HG03575 (cell line): ENCODE measurements around the gene ITIH1.

Experiments used
- ATAC-seq: cut with Tn5 transposase; IDR thresholded peaks from one replicate; pipeline ENCODE4 v1.9.1; 2021; ENCODE audit not compliant: unreplicated experiment, insufficient number of reproducible peaks, low FRiP score; ENCODE audit errors: extremely low read depth

ITIH1 gene

GRCh38 chr3:52805270-52806039 is 28.1 kb downstream of the ITIH1 start:
- ATAC-seq: no peak

- ATAC-seq: no peak
Measured at GRCh38 chr3:52809149-52809548, 31.8 kb downstream of the ITIH1 start.

GRCh38 chr3:52809662-52810377 is 32.4 kb downstream of the ITIH1 start:
- ATAC-seq: no peak

GRCh38 chr3:52810923-52811322 is 33.5 kb downstream of the ITIH1 start:
- no peak for ATAC-seq

- ATAC-seq: no peak
Measured at GRCh38 chr3:52811452-52812011, 34.1 kb downstream of the ITIH1 start.

GRCh38 chr3:52813810-52814209 is 36.4 kb downstream of the ITIH1 start:
- no peak for ATAC-seq

- no peak for ATAC-seq
Measured at GRCh38 chr3:52816199-52816598, 38.8 kb downstream of the ITIH1 start.

- ATAC-seq: no peak
Measured at GRCh38 chr3:52816654-52817053, 39.3 kb downstream of the ITIH1 start.

GRCh38 chr3:52817221-52817620 is 39.8 kb downstream of the ITIH1 start:
- no peak for ATAC-seq

- ATAC-seq: no peak
Measured at GRCh38 chr3:52817860-52818259, 40.5 kb downstream of the ITIH1 start.

GRCh38 chr3:52819936-52820335 is 42.5 kb downstream of the ITIH1 start:
- no peak for ATAC-seq

- ATAC-seq: no peak
Measured at GRCh38 chr3:52820736-52821135, 43.3 kb downstream of the ITIH1 start.

- no peak for ATAC-seq
Measured at GRCh38 chr3:52822363-52822762, 45.0 kb downstream of the ITIH1 start.

- no peak for ATAC-seq
Measured at GRCh38 chr3:52824037-52824436, 46.6 kb downstream of the ITIH1 start.

- ATAC-seq: no peak
Measured at GRCh38 chr3:52827441-52827840, 50.0 kb downstream of the ITIH1 start.

GRCh38 chr3:52827866-52828376 is 50.5 kb downstream of the ITIH1 start:
- no peak for ATAC-seq

- no peak for ATAC-seq
Measured at GRCh38 chr3:52829482-52829881, 52.1 kb downstream of the ITIH1 start.

- no peak for ATAC-seq
Measured at GRCh38 chr3:52829906-52830463, 52.6 kb downstream of the ITIH1 start.

- no peak for ATAC-seq
Measured at GRCh38 chr3:52830535-52831258, 53.3 kb downstream of the ITIH1 start, which contains the start of gene ITIH4. Gene ITIH4 (minus strand): TSS chr3:52830672. CDS start chr3:52830642, 30 bp downstream.
